Adipose tissue (tissue), 3 donors: ENCODE measurements around the gene EMC9. TPM values are rescaled to one million over a fixed set of nuclear protein-coding genes. Genes with fewer than 3 reads are reported as not detected.

ENCODE experiments used
- H3K27ac ChIP-seq: one replicate; pipeline ENCODE4 v1.5.1; 2013; ENCODE audit warnings: low read depth, low read length
- WGBS, 3 donors: extraction: QIAGEN DNeasy Blood & Tissue Kit; methylation state at CpG; one replicate each; pipeline ENCODE4 v1.1.7; 2013; 5-methylcytosine and 5-hydroxymethylcytosine counted together
- polyA plus RNA-seq, 3 donors: library from polyadenylated mRNA; stranded (reverse); fragments of 200-250 nt; gene quantifications; one replicate each; pipeline ENCODE4 v1.2.3, GENCODE V29; 2013
- donor health status: healthy with polysubstance abuse.
- donor health status: Bipolar disorder and iron deficiency.
- donor health status: healthy.

The EMC9 gene
- polyA plus RNA-seq, 3 donors: 16.3 to 17.3 (median 17.2) TPM

DNA sequence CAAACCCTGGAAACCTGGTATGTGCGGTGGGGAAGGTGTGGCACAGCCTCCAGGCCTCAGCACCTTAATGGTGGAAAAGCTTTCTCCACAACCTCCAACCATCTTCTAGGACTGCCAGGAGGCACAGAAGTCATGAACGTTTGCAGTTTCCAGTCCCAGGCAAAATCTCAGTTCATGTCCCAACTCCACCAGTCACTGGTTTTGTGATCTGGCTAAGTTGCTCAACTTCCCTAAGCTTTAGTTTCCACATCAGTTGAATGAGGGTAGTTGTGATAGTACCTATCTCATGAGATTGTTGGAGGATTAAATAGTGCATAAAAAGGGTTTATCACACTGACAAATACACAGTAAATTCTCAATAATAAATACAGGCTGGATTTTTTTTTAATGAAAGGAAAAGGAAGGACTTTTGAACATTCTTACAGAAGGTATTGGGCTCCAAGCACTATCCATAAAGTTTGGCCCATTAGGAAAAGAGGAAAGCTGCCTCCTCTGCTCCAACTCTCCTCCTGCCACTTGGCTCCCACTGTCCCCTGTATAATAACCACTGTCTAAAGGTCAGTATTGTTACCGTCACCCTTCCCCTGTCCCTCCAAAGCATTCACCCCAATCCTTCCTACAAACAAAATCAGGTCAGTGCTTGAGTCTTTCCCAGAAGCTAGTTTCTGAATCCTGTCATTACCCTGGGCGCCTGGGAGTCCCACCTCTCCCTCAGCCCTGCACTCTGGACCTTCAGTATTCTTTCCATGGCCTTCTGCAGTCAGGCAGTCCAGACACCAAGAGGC, 41.0 kb downstream of the EMC9 start:
- 80 to 81% (median 80%) methylated on average over 4 of the region's 4 CpGs for WGBS, 3 donors
- H3K27ac ChIP-seq: no peak overlapping the region

DNA sequence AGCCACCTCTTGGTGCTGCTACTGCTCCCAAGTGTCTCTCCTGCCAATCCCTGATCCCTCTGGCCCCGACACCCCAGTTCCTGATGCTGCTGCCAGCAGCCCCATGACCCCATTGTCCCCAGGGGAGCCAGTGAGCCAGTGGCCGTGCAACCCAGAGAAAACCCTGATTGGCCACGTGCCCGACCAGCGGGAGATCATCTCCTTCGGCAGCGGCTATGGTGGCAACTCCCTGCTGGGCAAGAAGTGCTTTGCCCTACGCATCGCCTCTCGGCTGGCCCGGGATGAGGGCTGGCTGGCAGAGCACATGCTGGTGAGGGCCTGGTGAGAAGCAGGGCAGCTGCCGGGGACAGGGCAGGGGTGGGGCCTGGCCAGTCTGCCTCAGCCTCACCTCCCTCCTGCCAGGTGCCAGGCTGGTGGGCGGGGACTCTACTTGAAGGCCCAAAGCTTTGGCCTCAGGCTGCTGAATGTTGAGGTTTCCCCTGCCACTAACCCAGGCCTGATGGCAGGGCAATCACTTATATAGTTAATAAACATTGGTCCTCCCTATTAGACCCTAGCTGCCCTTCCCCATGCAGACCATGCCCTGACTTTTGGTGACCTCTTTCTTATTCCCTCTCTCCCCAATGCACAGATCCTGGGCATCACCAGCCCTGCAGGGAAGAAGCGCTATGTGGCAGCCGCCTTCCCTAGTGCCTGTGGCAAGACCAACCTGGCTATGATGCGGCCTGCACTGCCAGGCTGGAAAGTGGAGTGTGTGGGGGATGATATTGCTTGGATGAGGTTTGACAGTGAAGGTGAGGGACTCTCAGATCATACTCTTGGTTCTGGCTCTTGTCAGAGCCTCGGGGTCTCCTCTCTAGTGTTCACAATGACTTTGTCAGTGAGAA, 42.2 kb downstream of the EMC9 start:
- 44 to 88% (median 73%) methylated on average over 17 of the region's 17 CpGs for WGBS, 3 donors

DNA sequence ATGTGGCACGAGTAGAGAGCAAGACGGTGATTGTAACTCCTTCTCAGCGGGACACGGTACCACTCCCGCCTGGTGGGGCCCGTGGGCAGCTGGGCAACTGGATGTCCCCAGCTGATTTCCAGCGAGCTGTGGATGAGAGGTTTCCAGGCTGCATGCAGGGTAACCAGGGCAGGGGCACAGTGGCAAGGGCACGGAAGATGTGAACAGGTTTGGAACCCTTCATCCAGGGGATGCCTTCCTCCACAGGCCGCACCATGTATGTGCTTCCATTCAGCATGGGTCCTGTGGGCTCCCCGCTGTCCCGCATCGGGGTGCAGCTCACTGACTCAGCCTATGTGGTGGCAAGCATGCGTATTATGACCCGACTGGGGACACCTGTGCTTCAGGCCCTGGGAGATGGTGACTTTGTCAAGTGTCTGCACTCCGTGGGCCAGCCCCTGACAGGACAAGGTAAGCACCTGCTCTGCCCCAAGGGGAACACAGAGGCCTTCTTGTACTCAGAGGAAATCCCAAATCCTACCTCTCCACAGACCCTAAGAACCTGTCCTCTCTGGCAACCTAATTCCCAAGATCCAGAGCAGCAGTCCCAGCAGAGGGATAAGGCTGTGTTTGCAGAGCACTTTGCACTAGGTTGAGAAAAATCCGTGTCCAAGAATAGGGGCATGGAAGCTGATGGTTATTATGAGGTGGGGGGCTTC, 43.0 kb downstream of the EMC9 start:
- WGBS, 3 donors: 92 to 95% (median 94%) methylated on average over 16 of the region's 16 CpGs
- H3K27ac ChIP-seq: no peak overlapping the region

More for the DNA sequence above, 42.2 kb downstream of the EMC9 start:
- H3K27ac ChIP-seq: no peak overlapping the region

DNA sequence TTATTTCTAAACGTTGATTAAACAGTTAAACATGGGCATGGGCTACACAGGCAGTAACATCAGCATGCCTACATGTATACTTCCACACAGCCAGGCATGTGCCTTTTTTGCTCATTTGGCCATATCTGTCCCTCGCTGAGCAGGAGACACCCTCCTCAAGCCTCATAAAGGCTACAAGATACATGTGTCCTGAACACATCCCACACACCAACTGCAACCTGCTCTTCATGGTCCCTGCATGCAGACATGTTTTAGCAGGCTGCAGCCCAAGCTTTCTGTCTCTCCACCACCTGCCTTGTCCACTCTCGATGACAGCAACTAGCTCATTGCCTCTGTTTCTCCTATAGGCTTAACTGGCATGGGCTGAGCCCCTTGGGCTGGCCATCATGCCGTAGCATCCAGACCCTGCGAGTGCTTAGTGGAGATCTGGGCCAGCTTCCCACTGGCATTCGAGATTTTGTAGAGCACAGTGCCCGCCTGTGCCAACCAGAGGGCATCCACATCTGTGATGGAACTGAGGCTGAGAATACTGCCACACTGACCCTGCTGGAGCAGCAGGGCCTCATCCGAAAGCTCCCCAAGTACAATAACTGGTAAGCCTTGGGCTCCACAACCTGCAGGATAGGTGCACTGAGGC, 44.7 kb downstream of the EMC9 start:
- 92 to 97% (median 95%) methylated on average over 8 of the region's 8 CpGs for WGBS, 3 donors
- no peak overlapping the region for H3K27ac ChIP-seq

DNA sequence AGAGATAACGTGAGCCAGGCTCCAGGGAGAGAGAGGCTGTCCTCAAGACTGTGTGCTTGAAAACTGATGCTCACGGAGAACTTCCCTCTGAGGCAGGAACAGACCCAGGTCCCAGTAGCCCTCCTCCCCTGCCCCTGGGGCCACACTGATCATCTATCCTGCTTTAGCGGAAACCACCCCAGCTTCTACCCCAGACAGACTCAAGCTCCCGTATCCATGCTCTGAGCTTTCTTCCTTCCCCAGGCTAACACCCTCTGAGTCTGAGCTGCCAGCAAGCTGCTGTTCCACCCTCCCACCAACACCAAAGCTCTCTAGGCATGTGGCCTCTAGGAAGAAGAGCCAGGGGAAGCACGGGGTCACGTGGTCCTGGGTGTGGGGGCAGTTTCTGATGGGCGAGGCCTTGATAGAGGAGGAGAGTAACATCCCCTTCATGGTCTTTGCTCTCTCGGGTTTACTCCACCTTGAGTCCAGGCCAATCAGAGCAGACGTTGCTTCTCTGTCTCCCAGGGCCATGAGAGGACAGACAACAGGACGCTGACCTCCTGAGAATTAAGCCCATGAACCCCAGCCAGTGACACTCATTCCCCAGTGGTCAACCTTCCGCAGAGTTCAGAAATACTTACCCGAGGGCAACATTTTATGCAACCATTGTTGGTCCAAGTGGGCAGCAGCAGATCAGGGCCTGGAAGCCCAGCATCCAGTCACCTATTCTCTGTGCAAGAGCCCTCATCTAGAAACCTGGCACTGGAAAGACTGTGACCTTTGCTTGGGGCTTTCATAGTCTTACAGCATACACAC, 45.9 kb downstream of the EMC9 start:
- no peak overlapping the region for H3K27ac ChIP-seq
- WGBS, 3 donors: 34 to 39% (median 37%) methylated on average over 12 of the region's 12 CpGs

DNA sequence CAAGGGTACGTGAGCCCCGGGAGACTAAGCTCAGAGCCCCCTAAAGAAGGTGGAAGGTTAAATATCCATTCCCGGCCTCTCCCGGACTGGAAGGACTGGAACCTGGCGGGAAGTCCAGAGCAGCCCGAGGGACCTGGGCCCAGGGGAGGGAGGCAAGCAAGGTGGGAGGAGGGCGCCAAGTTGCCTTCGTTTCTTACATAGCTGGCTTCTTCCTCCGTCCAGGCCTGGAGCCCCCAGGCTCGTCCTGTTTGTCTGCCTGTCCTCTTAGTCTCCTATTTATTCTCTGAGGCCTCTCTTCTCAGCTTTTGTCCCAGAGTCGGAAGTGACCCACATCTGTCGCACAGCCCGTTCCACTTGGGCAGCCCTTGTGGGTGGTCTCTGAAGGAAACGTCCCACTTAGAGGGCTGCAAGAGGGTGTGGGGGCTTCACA, 46.5 kb downstream of the EMC9 start:
- 6 to 8% (median 8%) methylated on average over 14 of the region's 14 CpGs for WGBS, 3 donors
- no peak overlapping the region for H3K27ac ChIP-seq

DNA sequence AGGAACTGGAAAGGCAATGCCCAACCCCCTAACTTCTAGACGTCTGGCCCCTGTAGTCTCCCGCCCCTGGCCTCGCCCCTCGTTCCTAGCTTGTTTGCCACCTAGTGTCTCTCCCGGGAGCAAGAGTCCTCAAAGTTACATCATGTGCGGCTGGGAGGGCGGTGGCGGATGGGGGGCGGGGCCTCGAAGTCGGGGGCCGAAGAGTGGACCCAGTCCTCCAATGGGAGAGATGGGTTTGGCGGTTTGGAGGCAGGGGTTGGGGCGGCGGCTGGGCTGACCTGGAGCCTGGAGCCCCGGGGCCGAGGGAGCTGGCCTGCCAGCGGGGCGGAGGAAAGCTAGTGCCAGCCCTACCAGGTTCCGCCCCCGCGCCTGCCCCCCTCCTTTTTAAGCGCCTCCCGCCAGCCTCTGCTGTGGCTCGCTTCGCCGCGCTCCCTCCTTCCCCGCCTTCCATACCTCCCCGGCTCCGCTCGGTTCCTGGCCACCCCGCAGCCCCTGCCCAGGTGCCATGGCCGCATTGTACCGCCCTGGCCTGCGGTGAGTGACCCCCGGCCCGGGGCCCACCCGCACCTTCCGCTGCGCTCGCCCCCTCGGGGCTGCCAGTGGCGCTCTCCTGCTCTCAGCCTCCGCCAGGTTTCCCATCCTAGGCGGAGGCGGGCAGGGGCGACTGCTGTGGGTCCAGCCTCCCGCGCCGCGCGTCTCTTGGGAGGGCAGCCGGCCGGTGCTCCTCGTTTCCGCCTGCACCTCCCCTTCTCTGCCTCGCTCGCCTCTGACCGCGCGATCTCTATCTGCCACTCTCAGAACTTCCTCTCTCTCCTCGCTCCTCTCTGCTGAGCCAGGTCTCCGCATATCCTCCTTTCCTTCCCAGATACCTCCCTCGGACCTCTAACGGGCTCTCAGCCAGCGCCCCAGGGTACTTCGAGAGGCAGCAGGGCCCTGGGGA, 47.2 kb downstream of the EMC9 start, which contains the start of gene PCK2:
PCK2 (plus strand) TSS at position 411 of the 940 bp plus-strand sequence; CDS start at position 506, 95 bp downstream.
- 0 to 1% (median 0%) methylated on average over 48 to 68 of the region's 68 CpGs for WGBS, 3 donors
- no peak within 1 kb of the TSS for H3K27ac ChIP-seq

DNA sequence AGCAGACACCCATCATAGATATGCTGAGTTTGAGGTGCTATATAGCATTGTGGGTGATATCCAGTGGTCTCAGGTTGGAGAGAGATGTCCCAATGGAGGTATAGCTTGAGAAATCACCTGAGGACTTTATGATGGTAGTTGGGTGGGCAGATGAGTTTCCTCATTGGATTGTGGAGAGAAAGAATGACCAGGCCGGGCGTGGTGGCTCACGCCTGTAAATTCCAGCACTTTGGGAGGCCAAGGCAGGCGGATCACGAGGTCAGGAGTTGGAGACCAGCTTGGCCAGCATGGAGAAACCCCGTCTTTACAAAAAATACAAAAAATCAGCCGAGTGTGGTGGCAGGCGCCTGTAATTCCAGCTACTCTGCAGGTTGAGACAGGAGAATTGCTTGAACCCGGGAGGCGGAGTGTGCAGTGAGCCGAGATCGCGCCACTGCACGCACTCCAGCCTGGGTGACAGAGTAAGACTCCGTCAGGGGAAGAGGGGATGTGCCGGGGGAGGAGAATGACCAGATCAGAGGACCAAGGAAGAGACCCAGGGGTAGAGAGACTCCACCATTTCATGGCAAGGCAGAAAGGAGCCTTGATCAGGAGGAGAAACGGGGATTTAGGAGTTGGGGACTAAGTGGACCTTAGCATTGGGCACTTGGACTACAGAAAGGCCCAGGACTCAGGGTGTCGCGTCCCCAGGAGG, 48.0 kb downstream of the EMC9 start:
- WGBS, 3 donors: 80 to 83% (median 82%) methylated on average over 19 of the region's 19 CpGs
- no peak overlapping the region for H3K27ac ChIP-seq

DNA sequence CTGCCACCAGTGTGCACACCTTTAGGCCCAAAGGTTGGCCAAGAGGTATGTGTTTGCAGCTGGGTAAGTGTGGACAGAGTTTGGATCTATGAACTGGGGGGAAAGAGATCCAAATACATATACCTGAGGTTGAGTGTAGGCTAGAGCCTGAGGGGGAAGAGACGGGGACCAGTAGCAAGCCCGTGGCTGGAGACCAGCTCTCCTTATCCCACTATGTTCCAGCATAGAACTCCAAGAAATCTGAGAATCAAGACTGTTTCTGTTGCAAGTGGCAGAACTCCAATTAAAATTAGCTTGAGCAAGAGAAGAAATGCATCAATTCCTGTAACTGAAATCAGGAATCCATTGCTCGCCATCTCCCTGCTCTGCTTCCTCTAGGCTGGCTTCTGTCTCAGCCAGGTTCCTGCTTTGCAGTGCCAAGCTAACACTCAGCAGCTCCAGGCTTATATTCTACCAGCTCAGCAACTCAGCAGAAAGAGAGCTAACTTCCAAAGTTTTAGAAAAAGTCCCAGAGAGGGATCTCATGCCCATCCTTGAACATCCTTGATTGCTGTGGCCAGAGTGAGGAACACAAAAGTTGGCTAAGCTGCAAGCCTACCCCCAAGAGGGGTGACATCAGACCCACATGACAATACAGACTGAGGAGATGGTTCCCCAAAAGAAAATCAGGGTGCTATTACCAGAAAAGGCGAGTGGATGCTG, 48.7 kb downstream of the EMC9 start:
- no peak overlapping the region for H3K27ac ChIP-seq
- 69 to 80% (median 79%) methylated on average over 4 of the region's 4 CpGs for WGBS, 3 donors

DNA sequence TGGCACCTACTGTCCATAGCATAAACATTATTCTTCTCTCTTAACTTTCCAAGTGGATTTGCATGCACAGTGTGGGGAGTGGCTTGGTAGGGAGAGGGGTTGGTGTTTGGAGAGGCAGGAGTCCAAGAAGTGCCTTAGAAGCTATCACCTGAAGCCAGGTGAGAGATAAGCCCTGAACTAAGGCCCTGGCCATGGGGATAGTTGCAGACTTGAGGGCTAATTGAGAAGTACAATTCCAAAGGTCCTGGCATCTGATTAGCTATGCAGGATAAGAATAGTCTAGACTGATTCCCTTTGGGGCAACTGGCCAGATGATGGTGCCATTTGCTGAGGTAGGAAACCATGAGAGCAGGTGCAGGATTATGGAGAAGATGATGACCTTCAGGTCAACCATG, 49.3 kb downstream of the EMC9 start:
- H3K27ac ChIP-seq: no peak overlapping the region

DNA sequence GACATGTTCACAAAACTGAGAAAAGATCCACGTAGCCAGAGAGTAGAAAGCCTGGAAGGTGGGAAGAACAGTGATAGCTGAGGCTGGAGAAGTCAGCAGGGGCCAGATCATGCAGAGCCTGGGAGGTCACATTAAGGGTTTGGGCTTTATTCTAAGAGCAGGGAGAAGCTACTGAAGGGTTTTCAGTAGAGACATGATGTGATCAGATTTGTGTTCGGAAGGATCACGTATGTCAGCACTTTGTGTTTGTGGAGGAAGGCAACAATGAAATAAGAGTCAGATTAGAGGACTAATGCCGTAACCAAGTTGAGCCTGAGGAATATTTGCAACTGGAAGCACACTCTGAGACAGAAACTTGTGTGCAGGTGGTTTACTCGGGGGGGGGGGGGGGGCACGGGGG, 51.5 kb downstream of the EMC9 start:
- 75 to 88% (median 83%) methylated on average over 6 of the region's 6 CpGs for WGBS, 3 donors
- H3K27ac ChIP-seq: no peak overlapping the region

Other genes with a start within 250 kb of the EMC9 start
- gene DHRS4, start 187.8 kb downstream of the EMC9 start, polyA plus RNA-seq: 10 to 100 TPM; 30.6 to 56.1 (median 55.8) TPM
- gene DHRS4L2, start 152.7 kb downstream of the EMC9 start, polyA plus RNA-seq: 10 to 100 TPM; 21.3 to 51.4 (median 26.8) TPM
- under 1 TPM; 0.10 to 0.56 (median 0.52) TPM for gene CARMIL3, start 89.6 kb downstream of the EMC9 start, polyA plus RNA-seq
- under 1 TPM in 1 of 3 donors, not detected in 2; 0.01 TPM for gene CPNE6, start 70.0 kb downstream of the EMC9 start, polyA plus RNA-seq
- gene PCK2, start 47.3 kb downstream of the EMC9 start, polyA plus RNA-seq: 10 to 100 TPM; 22.0 to 75.5 (median 29.5) TPM
- 10 to 100 TPM; 27.7 to 65.1 (median 35.6) TPM for gene DCAF11, start 26.8 kb downstream of the EMC9 start, polyA plus RNA-seq
- gene NRL, start 26.6 kb downstream of the EMC9 start, polyA plus RNA-seq: 1 to 10 TPM; 1.5 to 1.7 (median 1.6) TPM
- gene FITM1, start 10.9 kb downstream of the EMC9 start, polyA plus RNA-seq: 1 to 10 TPM in 1 of 3 donors, under 1 TPM in 1, not detected in 1; 0.61 to 4.6 TPM
- gene PSME1, start 5.4 kb downstream of the EMC9 start, polyA plus RNA-seq: 100 to 1,000 TPM in 2 of 3 donors, 10 to 100 TPM in 1; 98.0 to 228 (median 151) TPM
- 100 to 1,000 TPM in 2 of 3 donors, 10 to 100 TPM in 1; 73.7 to 193 (median 107) TPM for gene PSME2, start 5.0 kb upstream of the EMC9 start, polyA plus RNA-seq
- 10 to 100 TPM; 36.9 to 49.6 (median 39.3) TPM for gene RNF31, start 5.9 kb upstream of the EMC9 start, polyA plus RNA-seq
- 10 to 100 TPM; 36.3 to 79.1 (median 42.5) TPM for gene IRF9, start 19.7 kb upstream of the EMC9 start, polyA plus RNA-seq
- gene REC8, start 30.5 kb upstream of the EMC9 start, polyA plus RNA-seq: 10 to 100 TPM in 1 of 3 donors, 1 to 10 TPM in 2; 3.9 to 19.8 (median 9.4) TPM
- gene IPO4, start 47.2 kb upstream of the EMC9 start, polyA plus RNA-seq: 10 to 100 TPM; 11.7 to 36.1 (median 26.7) TPM
- 10 to 100 TPM; 13.6 to 44.0 (median 37.7) TPM for gene TM9SF1, start 53.9 kb upstream of the EMC9 start, polyA plus RNA-seq
- gene TSSK4, start 64.1 kb upstream of the EMC9 start, polyA plus RNA-seq: under 1 TPM in 2 of 3 donors, not detected in 1; 0.05 to 0.06 TPM
- 100 to 1,000 TPM in 1 of 3 donors, 10 to 100 TPM in 2; 59.6 to 108 (median 85.4) TPM for gene CHMP4A, start 71.9 kb upstream of the EMC9 start, polyA plus RNA-seq
- 10 to 100 TPM; 17.7 to 47.6 (median 21.9) TPM for gene MDP1, start 74.5 kb upstream of the EMC9 start, polyA plus RNA-seq
- 100 to 1,000 TPM in 2 of 3 donors, 10 to 100 TPM in 1; 82.9 to 296 (median 245) TPM for gene NEDD8, start 90.8 kb upstream of the EMC9 start, polyA plus RNA-seq
- 10 to 100 TPM; 37.3 to 52.7 (median 52.0) TPM for gene GMPR2, start 91.3 kb upstream of the EMC9 start, polyA plus RNA-seq
- gene TINF2, start 101.0 kb upstream of the EMC9 start, polyA plus RNA-seq: 10 to 100 TPM; 35.3 to 58.9 (median 49.3) TPM
- gene TGM1, start 121.6 kb upstream of the EMC9 start, polyA plus RNA-seq: 1 to 10 TPM; 2.5 to 4.6 (median 3.3) TPM
- 10 to 100 TPM; 20.7 to 27.0 (median 23.0) TPM for gene RABGGTA, start 130.0 kb upstream of the EMC9 start, polyA plus RNA-seq
- gene DHRS1, start 158.2 kb upstream of the EMC9 start, polyA plus RNA-seq: 10 to 100 TPM; 11.3 to 26.4 (median 14.8) TPM
- gene NOP9, start 158.3 kb upstream of the EMC9 start, polyA plus RNA-seq: 10 to 100 TPM in 2 of 3 donors, 1 to 10 TPM in 1; 6.8 to 11.6 (median 11.0) TPM
- 10 to 100 TPM; 10.3 to 18.0 (median 10.6) TPM for gene CIDEB, start 166.4 kb upstream of the EMC9 start, polyA plus RNA-seq
- 1 to 10 TPM in 2 of 3 donors, under 1 TPM in 1; 0.79 to 5.9 (median 2.6) TPM for gene LTB4R2, start 168.5 kb upstream of the EMC9 start, polyA plus RNA-seq
- gene LTB4R, start 169.9 kb upstream of the EMC9 start, polyA plus RNA-seq: 10 to 100 TPM in 1 of 3 donors, 1 to 10 TPM in 2; 5.1 to 13.3 (median 6.2) TPM
- 100 to 1,000 TPM in 1 of 3 donors, 10 to 100 TPM in 1, 1 to 10 TPM in 1; 8.7 to 107 (median 56.4) TPM for gene ADCY4, start 193.5 kb upstream of the EMC9 start, polyA plus RNA-seq
- 10 to 100 TPM in 1 of 3 donors, 1 to 10 TPM in 2; 7.2 to 15.0 (median 8.4) TPM for gene RIPK3, start 198.4 kb upstream of the EMC9 start, polyA plus RNA-seq
- 100 to 1,000 TPM in 1 of 3 donors, 10 to 100 TPM in 2; 12.2 to 166 (median 39.6) TPM for gene NFATC4, start 226.6 kb upstream of the EMC9 start, polyA plus RNA-seq